Measurements from ENCODE around the gene FGD3.
"Not testable (repeated sequence)": the region's sequence is repeated elsewhere in the genome, so short reads cannot be mapped to it uniquely, and the experiment has no call there.

FGD3 gene

GRCh38 chr9:92978345-92978875 lies 31.1 kb downstream of the FGD3 start:
- no peak for DNase-seq

- no peak for DNase-seq
Observed at GRCh38 chr9:92979283-92980056, 32.1 kb downstream of the FGD3 start.

GRCh38 chr9:92980085-92980745 lies 32.9 kb downstream of the FGD3 start:
- DNase-seq: no peak

GRCh38 chr9:92982130-92982529 lies 34.8 kb downstream of the FGD3 start:
- no peak for DNase-seq

- no peak for DNase-seq
Observed at GRCh38 chr9:92983984-92984589, 36.8 kb downstream of the FGD3 start.

GRCh38 chr9:92984976-92985375 lies 37.7 kb downstream of the FGD3 start:
- no peak for DNase-seq

GRCh38 chr9:92986176-92987119 lies 39.1 kb downstream of the FGD3 start:
- DNase-seq: peak; percentile 38

GRCh38 chr9:92988215-92988768 lies 41.0 kb downstream of the FGD3 start:
- DNase-seq: no peak

GRCh38 chr9:92989561-92989960 lies 42.2 kb downstream of the FGD3 start:
- no peak for DNase-seq

- no peak for DNase-seq
Observed at GRCh38 chr9:92990461-92990860, 43.1 kb downstream of the FGD3 start.

- DNase-seq: no peak
Observed at GRCh38 chr9:92992549-92992948, 45.2 kb downstream of the FGD3 start.

GRCh38 chr9:92998871-92999270 lies 51.5 kb downstream of the FGD3 start:
- not testable (repeated sequence) for DNase-seq

GRCh38 chr9:93001031-93001430 lies 53.7 kb downstream of the FGD3 start:
- no peak for DNase-seq

- DNase-seq: no peak
Observed at GRCh38 chr9:93002700-93003099, 55.4 kb downstream of the FGD3 start.

- DNase-seq: peak; percentile 53
Observed at GRCh38 chr9:93003552-93004407, 56.5 kb downstream of the FGD3 start.

- no peak for DNase-seq
Observed at GRCh38 chr9:93004561-93004960, 57.2 kb downstream of the FGD3 start.

GRCh38 chr9:93005876-93006275 lies 58.6 kb downstream of the FGD3 start:
- DNase-seq: no peak

GRCh38 chr9:93007529-93008058 lies 60.3 kb downstream of the FGD3 start:
- DNase-seq: no peak

GRCh38 chr9:93008457-93008856 lies 61.1 kb downstream of the FGD3 start:
- no peak for DNase-seq

GRCh38 chr9:93009337-93010015 lies 62.2 kb downstream of the FGD3 start:
- no peak for DNase-seq
